ENCODE data around the gene HYCC1.
"Not testable (repeated sequence)": the region's sequence is repeated elsewhere in the genome, so short reads cannot be mapped to it uniquely, and the experiment has no call there.

The HYCC1 gene

DNA sequence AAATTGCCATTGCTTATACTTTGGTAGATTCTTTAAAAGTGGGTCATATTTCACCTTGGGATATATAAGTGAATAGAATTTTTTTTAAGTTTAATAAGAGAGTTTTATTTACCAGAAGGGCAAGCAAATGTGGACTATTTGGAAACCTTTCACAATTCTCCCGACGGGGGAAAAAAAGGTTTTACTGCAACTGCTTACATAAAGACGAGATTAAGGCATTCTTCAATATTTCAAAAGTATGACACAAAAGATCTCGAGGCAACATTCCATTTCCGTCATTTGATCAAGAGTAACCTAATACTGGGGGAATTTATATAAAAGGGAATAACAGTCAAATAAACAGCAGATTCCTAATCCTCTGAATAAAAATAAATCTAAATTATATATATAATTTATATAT lies 28.5 kb downstream of the HYCC1 start:
- no peak for DNase-seq (ENCODE audit: low read depth in 2 of 2)

DNA sequence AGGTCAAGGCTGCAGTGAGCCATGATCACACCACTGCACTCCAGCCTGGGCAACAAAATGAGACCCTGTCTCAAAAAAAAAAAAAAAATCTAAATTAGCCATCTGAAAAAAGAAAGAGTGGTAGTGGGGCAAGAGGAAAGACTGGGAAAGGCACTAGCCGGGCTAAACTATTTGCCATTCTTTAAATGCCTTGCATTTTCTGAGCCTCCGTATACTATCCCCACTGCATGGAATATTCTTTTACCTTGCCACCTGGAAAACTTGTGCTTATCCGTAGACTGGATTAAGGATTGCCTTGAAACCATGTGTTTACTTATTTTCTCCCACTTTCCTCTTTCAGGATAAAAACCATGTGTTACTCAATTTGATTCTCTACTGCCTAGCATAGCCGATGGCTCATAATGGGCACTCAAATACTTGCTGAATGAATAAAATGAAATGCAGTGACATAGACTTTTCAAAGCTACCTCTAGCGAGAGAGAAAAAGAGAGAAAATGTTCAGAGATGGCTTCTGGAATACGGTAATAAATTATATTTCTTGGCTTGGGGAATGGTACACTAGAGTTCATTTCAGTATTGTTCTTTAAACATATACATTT lies 30.6 kb downstream of the HYCC1 start:
- DNase-seq (ENCODE audit: low read depth in 2 of 2): no peak

DNA sequence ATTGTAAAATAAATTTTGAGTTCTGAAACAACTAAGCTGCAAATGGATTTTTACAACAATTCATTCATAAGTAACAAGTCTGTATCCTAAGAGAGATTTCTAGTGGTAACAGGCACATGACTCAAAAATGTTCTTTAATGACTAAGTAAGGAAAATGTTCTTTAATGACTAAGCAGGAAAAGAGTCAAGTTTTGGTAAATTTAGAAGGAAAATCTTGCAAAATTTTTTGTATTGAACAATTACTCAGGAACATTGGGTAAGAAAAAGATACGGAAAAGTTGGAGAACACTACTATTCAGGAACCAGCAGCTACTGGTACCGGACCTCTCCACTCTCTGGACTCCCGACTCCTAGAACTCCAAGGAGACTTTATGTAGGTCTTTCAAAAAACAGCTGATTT lies 33.5 kb downstream of the HYCC1 start:
- DNase-seq (ENCODE audit: low read depth in 2 of 2): no peak

DNA sequence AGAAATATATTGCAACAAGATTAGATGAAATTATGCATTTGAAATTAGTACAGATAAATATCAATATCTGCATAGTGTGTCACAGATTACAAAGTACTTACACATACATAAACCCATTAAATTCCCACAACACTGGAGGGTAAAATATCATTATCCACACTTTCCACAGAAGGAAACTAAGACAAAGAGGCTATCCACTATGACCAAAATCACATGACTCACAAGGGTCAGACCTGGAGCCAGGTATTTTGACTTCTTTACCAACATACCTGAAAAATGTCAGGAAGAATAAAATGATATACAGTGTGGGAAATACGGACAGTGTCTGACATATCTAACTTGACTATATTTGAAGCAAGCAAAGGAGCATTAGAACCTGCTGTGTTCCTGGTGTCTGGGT lies 34.1 kb downstream of the HYCC1 start:
- DNase-seq (ENCODE audit: low read depth in 2 of 2): no peak

DNA sequence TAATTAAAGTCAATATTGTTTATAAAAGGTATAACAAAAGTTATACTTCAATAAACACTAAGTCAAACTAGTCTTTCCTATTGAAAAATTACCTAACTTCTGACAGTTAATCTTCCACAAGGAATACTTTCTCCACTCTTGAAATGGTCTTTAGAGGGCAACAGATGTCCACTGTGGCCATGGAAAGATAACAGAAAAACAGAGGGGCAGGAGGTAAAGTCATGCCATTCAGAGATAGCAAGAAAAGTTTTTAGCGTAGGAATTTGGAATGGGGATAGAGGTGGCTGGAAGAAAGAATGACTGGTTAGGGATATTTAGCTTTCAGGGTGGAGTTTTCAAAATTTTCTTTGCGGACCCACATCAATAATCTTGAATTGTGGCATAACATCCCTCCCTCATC lies 34.7 kb downstream of the HYCC1 start:
- no peak for DNase-seq (ENCODE audit: low read depth in 2 of 2)

DNA sequence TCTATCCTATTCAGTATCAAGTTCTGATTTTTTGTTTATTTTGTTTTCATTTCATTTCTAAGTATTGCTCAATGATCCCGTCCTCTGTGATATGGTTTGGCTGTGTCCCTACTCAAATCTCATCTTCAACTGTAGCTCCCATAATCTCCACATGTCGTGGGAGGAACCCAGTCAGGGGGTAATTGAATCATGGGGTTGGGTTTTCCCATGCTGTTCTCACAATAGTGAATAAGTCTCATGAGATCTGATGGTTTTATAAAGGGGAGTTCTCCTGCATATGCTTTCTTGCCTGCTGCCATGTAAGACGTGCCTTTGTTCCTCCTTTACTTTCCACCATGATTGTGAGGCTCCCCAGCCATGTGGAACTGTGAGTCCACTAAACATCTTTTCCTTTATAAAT lies 39.3 kb downstream of the HYCC1 start:
- DNase-seq (ENCODE audit: low read depth in 2 of 2): not testable (repeated sequence)

DNA sequence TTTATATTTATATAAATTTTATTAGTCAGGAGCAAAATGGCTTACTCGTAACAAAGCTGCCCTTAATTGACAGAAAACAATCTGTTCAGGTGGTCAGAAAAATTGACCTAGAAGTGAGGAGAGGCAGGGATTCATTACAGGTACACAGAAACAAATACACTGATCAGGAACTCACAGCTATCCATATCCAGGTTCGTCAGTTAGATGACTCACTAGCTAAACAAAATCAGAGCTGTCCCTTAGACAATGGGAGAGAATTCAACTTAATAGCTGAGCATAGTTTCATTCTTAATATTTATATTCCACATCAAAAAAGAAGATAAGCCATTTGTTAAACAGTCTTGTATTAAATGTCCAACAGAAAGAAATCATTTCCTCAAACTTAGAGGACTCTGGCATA lies 41.7 kb downstream of the HYCC1 start:
- DNase-seq (ENCODE audit: low read depth in 2 of 2): no peak

DNA sequence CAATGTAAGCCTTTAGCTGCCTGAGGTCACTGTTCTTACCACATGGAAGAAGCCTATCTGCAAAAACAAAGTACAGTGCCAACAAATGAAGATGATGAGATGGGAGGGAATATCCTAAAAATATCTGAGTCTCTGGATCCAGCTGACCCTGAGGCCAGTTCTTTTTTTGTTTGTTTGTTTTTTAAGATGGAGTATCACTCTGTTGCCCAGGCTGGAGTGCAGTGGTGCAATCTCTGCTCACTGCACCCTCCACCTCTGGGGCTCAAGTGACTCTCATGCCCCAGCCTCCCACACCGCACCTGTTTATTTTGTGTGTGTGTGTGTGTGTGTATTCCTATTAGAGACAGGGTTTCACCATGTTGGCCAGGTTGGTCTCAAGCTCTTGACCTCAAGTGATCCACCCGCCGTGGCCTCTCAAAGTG lies 44.9 kb downstream of the HYCC1 start:
- DNase-seq (ENCODE audit: low read depth in 2 of 2): no peak
